Endothelial cell (in vitro differentiated cells): ENCODE data around the gene TEAD3. TPM values are rescaled to one million over a fixed set of nuclear protein-coding genes. Genes with fewer than 3 reads are reported as not detected.

Source experiments
- DNase-seq: peaks from one replicate; pipeline ENCODE4 v3.0.0; 2021; ENCODE audit warnings: low spot score
- H3K27ac Mint-ChIP-seq: one replicate; pipeline ENCODE4 v1.8.0; 2021; ENCODE audit warnings: mixed read lengths, inconsistent platforms; ENCODE audit not compliant: unreplicated experiment
- H3K27me3 Mint-ChIP-seq: one replicate; pipeline ENCODE4 v1.8.0; 2021; ENCODE audit warnings: mild to moderate bottlenecking, moderate library complexity, mixed read lengths, inconsistent platforms; ENCODE audit not compliant: unreplicated experiment
- H3K36me3 Mint-ChIP-seq: one replicate; pipeline ENCODE4 v1.8.0; 2021; ENCODE audit warnings: mild to moderate bottlenecking, low read depth, mixed read lengths, inconsistent platforms; ENCODE audit not compliant: unreplicated experiment
- H3K4me1 Mint-ChIP-seq: one replicate; pipeline ENCODE4 v1.8.0; 2021; ENCODE audit warnings: mild to moderate bottlenecking, mixed read lengths, inconsistent platforms; ENCODE audit not compliant: unreplicated experiment
- H3K4me3 Mint-ChIP-seq: one replicate; pipeline ENCODE4 v1.8.0; 2021; ENCODE audit warnings: mild to moderate bottlenecking, mixed read lengths, inconsistent platforms; ENCODE audit not compliant: unreplicated experiment
- H3K9me3 Mint-ChIP-seq: one replicate; pipeline ENCODE4 v1.8.0; 2021; ENCODE audit warnings: mixed read lengths, inconsistent platforms; ENCODE audit not compliant: unreplicated experiment
- CTCF ChIP-seq: fragments of 200-600 bp; sonication (generic); IDR thresholded peaks from one replicate; pipeline ENCODE4 v1.5.0; 2021; ENCODE audit warnings: antibody characterized with exemption; ENCODE audit not compliant: unreplicated experiment
- long read RNA-seq: library from polyadenylated mRNA; unstranded; transcript quantifications from one replicate; pipeline ENCODE4 v2.0.0, GENCODE V29; 2020; ENCODE audit not compliant: unreplicated experiment
- total RNA-seq: library from RNA; stranded (reverse); fragmentation: NEBNext Ultra II Directional; extraction: Animal tissue kit (Norgen Biotek cat#: 25700); gene quantifications from one replicate; pipeline ENCODE4 v1.2.1, GENCODE V29; 2021; ENCODE audit not compliant: unreplicated experiment

Gene TEAD3
- 6.3 TPM for total RNA-seq
- long read RNA-seq, partial matches to known transcripts: 1 of 3 reads
- long read RNA-seq, other reads (novel, unspliced or antisense): 2 of 3 reads

- TF ChIP-seq CTCF: no peak
- Mint-ChIP-seq H3K4me1 (peaks cover 32% of the 10 kb centered on the region), H3K36me3 (peaks cover 11% of the 10 kb centered on the region), H3K9me3 (no peaks in the 10 kb centered on the region), H3K27me3 (peaks cover 29% of the 10 kb centered on the region), H3K4me3 (peak within 1 kb of the TSS; percentile 85), H3K27ac (no peak within 1 kb of the TSS)
- DNase-seq: peak; percentile 64
These were observed at the start of gene TEAD3 for GRCh38 chr6:35496841-35497570. TEAD3 (minus strand) TSS chr6:35497079.

DNA sequence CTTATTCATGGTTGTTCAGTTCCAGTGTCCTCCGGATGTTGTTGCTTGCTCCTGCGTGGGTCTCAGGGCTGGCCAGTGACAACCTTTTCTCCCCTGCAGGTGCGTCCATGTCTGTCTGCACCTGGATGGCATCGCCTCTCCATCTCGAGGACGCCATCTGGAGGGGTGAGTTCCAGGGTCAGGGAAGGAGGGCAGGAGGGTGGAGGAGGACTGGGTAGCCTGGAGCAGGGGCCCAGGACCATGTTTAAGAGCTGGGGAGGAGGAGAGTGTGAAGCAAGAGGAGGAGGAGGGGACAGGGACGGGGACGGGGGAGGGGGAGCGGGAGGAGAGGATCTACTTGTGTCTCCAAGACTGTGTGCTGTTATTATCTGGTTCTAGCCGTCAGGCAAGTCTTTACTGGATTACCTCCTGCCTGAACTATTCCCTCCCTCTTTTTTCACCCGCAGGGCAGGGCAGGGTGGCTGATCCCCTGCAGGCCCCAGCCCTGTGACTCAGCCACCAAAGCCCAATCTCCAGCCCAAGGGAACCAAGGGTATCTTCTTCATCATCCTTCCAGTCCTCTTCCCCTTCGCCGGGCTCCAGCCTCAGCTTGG lies 48.0 kb upstream of the TEAD3 start:
- H3K36me3 Mint-ChIP-seq: no peaks in the 10 kb centered on the region
- H3K4me3 Mint-ChIP-seq: no peak overlapping the region
- H3K27me3 Mint-ChIP-seq: no peaks in the 10 kb centered on the region
- TF ChIP-seq CTCF: no peak
- DNase-seq: no peak
- no peak overlapping the region for H3K27ac Mint-ChIP-seq
- no peaks in the 10 kb centered on the region for H3K9me3 Mint-ChIP-seq
- peaks cover 16% of the 10 kb centered on the region for H3K4me1 Mint-ChIP-seq

- Mint-ChIP-seq H3K4me1 (peaks cover 12% of the 10 kb centered on the region), H3K27ac (no peak overlapping the region), H3K36me3 (no peaks in the 10 kb centered on the region), H3K9me3 (no peaks in the 10 kb centered on the region), H3K4me3 (no peak overlapping the region), H3K27me3 (no peaks in the 10 kb centered on the region)
- no peak for DNase-seq
- no peak for TF ChIP-seq CTCF
These were observed 46.7 kb upstream of the TEAD3 start for GRCh38 chr6:35543459-35544193.

- H3K36me3 Mint-ChIP-seq: no peaks in the 10 kb centered on the region
- peaks cover 5% of the 10 kb centered on the region for H3K4me1 Mint-ChIP-seq
- no peak for DNase-seq
- H3K4me3 Mint-ChIP-seq: no peak overlapping the region
- H3K27me3 Mint-ChIP-seq: no peaks in the 10 kb centered on the region
- H3K27ac Mint-ChIP-seq: no peak overlapping the region
- H3K9me3 Mint-ChIP-seq: no peaks in the 10 kb centered on the region
- TF ChIP-seq CTCF: no peak
These were observed 45.0 kb upstream of the TEAD3 start for GRCh38 chr6:35541836-35542235.
